ENCODE measurements around the gene MRC1.

Gene MRC1

DNA sequence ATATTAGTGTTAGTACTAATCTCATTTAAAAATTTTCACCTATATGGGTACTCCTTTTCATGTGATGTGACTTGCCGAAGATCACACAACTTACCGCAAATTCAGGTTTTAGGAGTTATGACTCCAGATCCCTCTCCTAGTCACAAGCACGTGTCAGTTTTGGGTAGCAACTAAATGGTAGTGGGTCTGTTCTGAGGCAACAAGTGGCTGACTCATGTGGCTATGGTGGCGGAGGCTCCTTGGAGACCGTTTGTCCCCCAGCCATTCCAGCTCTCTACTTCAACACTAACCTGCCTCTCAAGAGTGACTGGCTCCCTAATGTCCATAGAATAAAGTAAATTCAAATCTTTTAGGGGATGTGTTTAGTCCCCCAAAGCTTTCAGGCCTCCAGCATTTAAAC is 39.5 kb downstream of the MRC1 start:
- DNase-seq, result no peak

DNA sequence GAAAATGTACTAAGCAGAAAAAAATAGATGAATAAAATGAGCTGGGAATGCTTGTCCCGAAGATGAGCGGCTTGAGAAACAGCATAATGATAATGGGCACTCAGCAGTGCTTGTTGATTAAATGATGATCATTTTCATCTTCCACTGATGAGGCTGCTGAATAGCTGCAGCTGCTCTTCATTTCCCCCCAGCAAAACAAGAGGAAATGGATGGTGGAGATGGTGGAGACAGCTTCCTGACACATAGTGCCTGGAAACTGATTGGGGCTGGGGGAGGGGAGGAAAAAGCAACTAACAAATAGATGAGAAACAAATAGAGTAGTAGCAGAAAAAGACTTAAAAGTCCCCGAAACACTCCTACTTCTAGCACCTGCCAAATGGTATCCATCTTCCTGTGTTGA is 41.4 kb downstream of the MRC1 start:
- DNase-seq, result no peak

DNA sequence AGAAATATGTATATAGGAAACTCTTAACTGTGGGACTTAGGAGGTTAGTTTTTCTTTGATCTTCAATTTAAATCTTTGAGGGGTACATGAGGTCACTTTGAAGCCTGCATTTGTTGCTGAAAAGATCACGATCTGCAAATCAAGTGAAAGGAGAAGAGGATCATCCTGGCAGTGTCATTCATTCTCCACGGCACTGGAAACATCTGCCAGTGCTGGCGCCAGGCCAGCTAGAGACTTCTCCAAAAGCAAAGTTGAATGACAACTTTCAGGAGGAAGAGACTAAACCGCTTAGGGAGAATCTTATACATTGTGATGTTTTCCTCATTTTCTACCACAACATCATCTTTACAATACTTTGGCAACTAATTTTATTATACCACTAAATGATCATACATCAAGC is 42.5 kb downstream of the MRC1 start:
- DNase-seq, result no peak

DNA sequence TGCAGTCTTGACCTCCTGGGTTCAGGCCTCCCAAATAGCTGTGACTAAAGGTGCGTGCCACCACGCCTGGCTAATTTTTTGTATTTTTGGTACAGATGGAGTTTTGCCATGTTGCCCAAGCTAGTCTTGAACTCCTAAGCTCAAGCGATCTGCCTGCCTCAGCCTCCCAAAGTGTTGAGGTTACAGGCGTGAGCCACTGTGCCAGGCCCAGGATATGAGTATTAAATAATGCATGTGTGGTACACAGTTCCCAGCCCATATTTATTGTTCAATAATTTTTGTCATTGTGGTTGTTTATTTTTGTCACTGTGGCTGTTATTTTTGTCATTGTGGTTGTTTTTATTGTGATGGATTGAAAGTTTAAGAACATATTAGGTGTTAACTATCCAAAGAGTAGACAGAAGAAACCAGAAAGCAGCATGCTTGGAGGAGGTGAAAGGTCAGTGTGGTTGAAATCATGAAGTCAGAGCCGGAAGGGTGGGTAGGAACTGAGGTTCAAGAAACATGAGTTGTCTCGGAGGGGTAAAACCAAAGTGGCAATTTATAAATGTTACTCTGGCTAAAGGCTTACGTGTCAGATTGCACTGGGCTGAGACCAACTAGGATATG is 45.0 kb downstream of the MRC1 start:
- DNase-seq, result no peak

GRCh38 chr10:17857040-17857439 is 47.9 kb downstream of the MRC1 start:
- no peak for DNase-seq

- DNase-seq, result no peak
Measured at GRCh38 chr10:17859492-17860156, 50.5 kb downstream of the MRC1 start.

DNA sequence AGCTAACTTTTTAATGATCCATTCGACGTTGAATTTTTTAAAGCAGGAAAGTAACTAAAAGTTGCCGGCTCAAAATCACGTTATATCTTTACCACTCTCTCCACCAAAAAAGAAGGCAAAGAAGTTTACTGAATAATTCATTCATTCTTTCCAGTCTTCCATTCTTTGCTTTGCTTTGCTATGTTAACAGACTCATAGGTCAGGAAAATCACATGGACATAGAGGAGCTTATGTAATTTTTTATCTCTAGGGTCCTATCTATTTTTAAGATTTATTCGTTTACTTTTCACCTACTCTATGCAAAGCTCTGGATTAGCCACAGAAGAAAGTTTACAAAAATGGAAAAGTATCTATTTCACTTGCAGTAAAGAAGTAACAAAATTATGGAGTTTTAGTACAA is 52.6 kb downstream of the MRC1 start:
- DNase-seq, result no peak

GRCh38 chr10:17865351-17865750 is 56.2 kb downstream of the MRC1 start:
- DNase-seq, result no peak

GRCh38 chr10:17866346-17866745 is 57.2 kb downstream of the MRC1 start:
- no peak for DNase-seq

DNA sequence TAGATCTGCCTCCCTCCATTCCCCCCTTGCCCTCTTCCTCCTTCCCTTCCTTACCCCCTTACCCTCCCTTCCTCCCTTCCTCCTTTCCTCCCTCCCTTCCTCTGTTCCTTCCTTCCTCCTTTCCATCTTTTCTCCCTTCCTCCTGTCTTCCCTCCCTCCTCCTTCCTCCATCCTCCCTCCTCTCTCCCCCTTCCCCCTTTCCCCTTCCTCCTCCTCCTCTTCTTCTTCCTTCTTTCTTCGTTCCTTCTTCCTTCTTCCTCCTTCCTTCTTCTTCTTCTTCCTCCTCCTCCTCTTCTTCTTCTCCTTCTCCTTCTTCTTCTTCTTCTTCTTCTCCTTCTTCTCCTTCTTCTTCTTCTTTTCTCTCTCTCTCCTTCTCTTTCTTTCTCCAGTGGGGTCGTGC is 57.9 kb downstream of the MRC1 start:
- no peak for DNase-seq

DNA sequence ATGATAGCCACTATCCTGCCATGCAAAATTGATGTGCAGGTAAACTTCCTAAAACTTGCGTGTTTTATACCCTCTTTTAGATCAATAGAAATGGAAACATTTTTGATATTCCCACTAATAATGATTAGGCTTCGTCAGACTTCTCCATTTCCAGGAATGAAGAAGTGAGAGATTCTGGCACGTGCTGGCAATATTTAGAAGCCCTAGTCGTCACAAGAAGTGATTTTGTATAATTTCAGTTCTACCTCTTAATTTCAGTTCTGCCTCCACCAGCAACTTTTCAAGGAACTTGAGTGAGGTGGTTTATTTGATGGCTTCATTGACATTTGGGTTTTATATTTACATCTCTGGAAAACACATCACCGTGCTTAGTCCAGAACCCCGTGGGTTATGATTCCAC is 61.9 kb downstream of the MRC1 start:
- no peak for DNase-seq

- no peak for DNase-seq
Measured at GRCh38 chr10:17872191-17873091, 63.3 kb downstream of the MRC1 start.

DNA sequence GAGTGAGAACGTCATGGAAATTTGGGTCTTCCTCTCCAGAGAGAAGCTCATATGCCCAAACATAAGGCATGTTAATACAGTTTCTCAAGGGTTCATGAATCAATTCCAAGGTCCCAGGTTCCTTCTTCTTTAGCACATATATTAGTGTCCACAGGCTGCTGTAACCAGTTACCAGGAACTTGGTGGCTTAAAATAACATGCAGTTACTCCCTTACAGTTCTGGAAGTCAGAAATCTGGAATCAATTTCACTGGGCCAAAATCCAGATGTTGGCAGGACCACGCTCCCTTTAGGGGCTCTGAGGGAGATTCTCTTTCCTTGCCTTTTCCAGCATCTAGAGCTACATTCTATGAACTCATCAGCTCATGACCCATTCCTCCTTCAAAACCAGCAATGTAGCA is 64.8 kb downstream of the MRC1 start:
- DNase-seq, result no peak

GRCh38 chr10:17877121-17877520 is 68.0 kb downstream of the MRC1 start:
- DNase-seq, result no peak

DNA sequence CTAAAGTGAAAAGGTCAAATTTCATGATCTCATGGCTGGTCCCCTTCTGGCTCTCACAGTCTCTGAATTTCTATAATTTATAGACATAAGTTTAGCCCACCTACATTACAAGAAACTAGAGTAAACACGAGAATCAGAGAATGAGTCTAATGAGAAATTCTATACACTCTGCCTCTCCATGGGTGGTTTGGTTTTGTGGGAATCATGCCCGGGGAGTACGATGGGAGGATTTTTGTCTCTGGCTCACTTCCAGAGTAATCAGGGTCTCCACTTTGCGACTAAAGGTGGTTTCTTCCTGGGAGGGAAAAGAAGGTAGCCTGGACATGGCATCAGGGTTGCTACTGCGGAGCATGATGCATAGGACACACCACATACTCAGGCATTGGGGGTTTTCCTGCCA is 69.7 kb downstream of the MRC1 start:
- no peak for DNase-seq

GRCh38 chr10:17880601-17881000 is 71.5 kb downstream of the MRC1 start:
- no peak for DNase-seq

DNA sequence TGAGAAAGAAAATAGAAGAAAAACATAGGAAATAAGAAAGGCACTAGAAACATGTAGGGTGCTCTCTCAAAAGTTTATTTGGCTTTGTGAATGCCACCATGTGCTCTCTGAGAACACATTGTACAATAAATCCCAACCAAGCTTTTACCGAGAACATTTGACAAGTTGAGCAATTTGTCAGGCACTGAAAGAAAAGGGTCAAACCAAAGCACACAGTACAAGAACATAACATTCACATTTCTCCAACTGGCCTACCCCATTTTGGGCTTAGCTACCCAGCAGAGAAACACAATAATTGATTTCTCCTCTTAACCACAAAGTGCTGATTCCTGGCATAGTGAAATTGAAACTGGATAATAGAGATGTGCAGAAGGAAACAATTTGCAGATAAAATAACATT is 73.4 kb downstream of the MRC1 start:
- DNase-seq, result no peak

- DNase-seq, result no peak
Measured at GRCh38 chr10:17883621-17884020, 74.5 kb downstream of the MRC1 start.

GRCh38 chr10:17888189-17888588 is 79.0 kb downstream of the MRC1 start:
- no peak for DNase-seq

DNA sequence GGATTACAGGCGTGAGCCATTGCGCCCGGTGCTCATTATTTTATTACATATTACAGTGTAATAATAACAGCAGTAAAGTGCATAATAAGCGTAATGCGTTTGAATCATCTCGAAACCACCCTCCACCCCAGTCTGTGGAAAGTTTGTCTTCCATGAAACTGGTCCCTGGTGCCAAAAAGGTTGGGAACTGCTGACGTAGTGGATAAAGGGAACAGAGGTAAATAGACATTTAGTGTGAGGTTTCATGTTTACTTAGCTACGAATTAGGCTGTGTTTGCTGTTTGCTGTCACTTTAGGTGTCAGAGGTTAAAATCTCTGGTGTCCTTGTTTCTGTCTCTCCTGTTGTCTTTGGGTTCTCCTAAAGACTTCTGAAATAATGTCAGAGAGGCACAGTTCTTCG is 82.3 kb downstream of the MRC1 start:
- no peak for DNase-seq

GRCh38 chr10:17904564-17904963 is 95.4 kb downstream of the MRC1 start:
- no peak for DNase-seq

DNA sequence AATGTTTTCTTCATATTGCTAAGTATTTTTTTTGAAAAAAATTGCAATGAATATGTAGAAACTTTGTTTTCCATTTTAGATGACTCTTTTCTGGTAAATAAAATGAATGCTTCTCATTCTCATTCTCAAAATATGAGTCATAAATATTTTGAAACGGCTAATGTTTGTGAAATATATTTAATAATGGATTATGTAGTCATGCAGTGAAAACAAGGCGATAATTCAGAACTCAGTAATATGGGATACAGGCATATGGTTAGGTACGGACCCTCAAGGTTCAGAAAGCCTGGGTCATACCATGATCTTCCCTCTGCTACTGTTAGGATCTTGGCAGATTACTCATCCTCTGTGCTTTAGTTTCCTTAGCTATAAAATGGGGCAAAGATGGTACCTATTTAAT is 96.3 kb downstream of the MRC1 start:
- DNase-seq, result no peak

DNA sequence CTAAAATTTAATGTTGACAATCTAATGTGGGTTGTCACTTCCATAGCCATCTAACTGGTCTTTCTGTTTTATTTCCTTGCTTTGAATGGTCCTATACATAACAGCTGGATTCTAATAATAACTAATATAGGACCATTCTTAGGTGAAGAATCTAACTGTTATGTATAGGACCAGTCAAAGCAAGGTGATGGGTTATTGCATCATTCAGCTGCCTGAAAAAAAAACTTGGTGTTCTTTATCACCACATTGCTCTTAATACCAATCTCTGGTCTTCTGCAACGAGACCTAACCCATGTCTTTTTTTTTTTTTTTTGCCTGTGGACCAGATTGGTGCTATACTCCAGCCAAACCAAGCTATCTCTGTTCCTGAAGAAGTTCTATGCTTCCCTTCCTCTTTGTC is 96.9 kb downstream of the MRC1 start:
- DNase-seq, result no peak

GRCh38 chr10:17907641-17908040 is 98.5 kb downstream of the MRC1 start:
- DNase-seq, result no peak

Measured in NCI-H345 (cell line).